MG63 (cell line): Measurements from ENCODE around the gene MEIS3. TPM values are rescaled to one million over a fixed set of nuclear protein-coding genes. Genes with fewer than 3 reads are reported as not detected.
"Not testable (repeated sequence)": the region's sequence is repeated elsewhere in the genome, so short reads cannot be mapped to it uniquely, and the experiment has no call there.

Experiments
- DNase-seq: peaks from one replicate; pipeline ENCODE4 v3.0.0-alpha.2; 2020
- H3K27me3 ChIP-seq: fragments of 250-450 bp; sonication (Bioruptor Pico); 2 replicates; pipeline ENCODE4 v1.5.1; 2020; ENCODE audit warnings: mild to moderate bottlenecking, moderate library complexity
- H3K36me3 ChIP-seq: fragments of 250-450 bp; sonication (Bioruptor Pico); 2 replicates; pipeline ENCODE4 v1.5.1; 2020; ENCODE audit warnings: mild to moderate bottlenecking, moderate library complexity
- H3K4me3 ChIP-seq: fragments of 250-450 bp; sonication (Bioruptor Pico); 2 replicates; pipeline ENCODE4 v1.5.1; 2020; ENCODE audit warnings: mild to moderate bottlenecking, moderate library complexity
- H3K9me3 ChIP-seq: fragments of 250-450 bp; sonication (Bioruptor Pico); 2 replicates; pipeline ENCODE4 v1.5.1; 2020; ENCODE audit warnings: mild to moderate bottlenecking, moderate library complexity
- total RNA-seq: library from RNA; depleted of rRNA; stranded (reverse); fragments of >200 nt; shearing (Covaris generic); gene quantifications from 2 replicates; pipeline ENCODE4 v1.2.3, GENCODE V29; 2014; ENCODE audit warnings: low replicate concordance

Gene MEIS3
- total RNA-seq, 1 experiment from 2014 or later: 0.56 TPM

GRCh38 chr19:47381121-47381520, 38.2 kb downstream of the MEIS3 start:
- no peak for DNase-seq
- H3K27me3 ChIP-seq: no peaks in the 10 kb centered on the region; the same call in 1 of the 2 replicates
- peaks cover 45% of the 10 kb centered on the region for H3K36me3 ChIP-seq
- no peak overlapping the region for H3K4me3 ChIP-seq
- H3K9me3 ChIP-seq: no peaks in the 10 kb centered on the region

GRCh38 chr19:47380559-47380958, 38.8 kb downstream of the MEIS3 start:
- Histone ChIP-seq H3K36me3 (peaks cover 51% of the 10 kb centered on the region), H3K9me3 (no peaks in the 10 kb centered on the region), H3K27me3 (no peaks in the 10 kb centered on the region; the same call in 1 of the 2 replicates), H3K4me3 (no peak overlapping the region)
- no peak for DNase-seq

GRCh38 chr19:47379381-47379938, 39.9 kb downstream of the MEIS3 start:
- no peak overlapping the region for H3K4me3 ChIP-seq

GRCh38 chr19:47378246-47378645, 41.1 kb downstream of the MEIS3 start:
- no peaks in the 10 kb centered on the region for H3K9me3 ChIP-seq
- H3K27me3 ChIP-seq: no peaks in the 10 kb centered on the region
- DNase-seq: no peak
- no peak overlapping the region for H3K4me3 ChIP-seq
- H3K36me3 ChIP-seq: peaks cover 71% of the 10 kb centered on the region

More at GRCh38 chr19:47379381-47379938, 39.9 kb downstream of the MEIS3 start:
- DNase-seq: no peak
- no peaks in the 10 kb centered on the region for H3K27me3 ChIP-seq
- H3K9me3 ChIP-seq: no peaks in the 10 kb centered on the region
- peaks cover 60% of the 10 kb centered on the region for H3K36me3 ChIP-seq

GRCh38 chr19:47377801-47378200, 41.5 kb downstream of the MEIS3 start:
- Histone ChIP-seq H3K27me3 (no peaks in the 10 kb centered on the region), H3K36me3 (peaks cover 76% of the 10 kb centered on the region), H3K9me3 (no peaks in the 10 kb centered on the region), H3K4me3 (no peak overlapping the region)
- DNase-seq: no peak

- H3K4me3 ChIP-seq: no peak overlapping the region
- H3K9me3 ChIP-seq: no peaks in the 10 kb centered on the region
- H3K27me3 ChIP-seq: no peaks in the 10 kb centered on the region
- peaks cover 80% of the 10 kb centered on the region for H3K36me3 ChIP-seq
- DNase-seq: peak; percentile 33
Observed at GRCh38 chr19:47377208-47377701, 42.1 kb downstream of the MEIS3 start.

GRCh38 chr19:47376589-47377144, 42.7 kb downstream of the MEIS3 start:
- Histone ChIP-seq H3K27me3 (no peaks in the 10 kb centered on the region), H3K36me3 (peaks cover 81% of the 10 kb centered on the region), H3K9me3 (no peaks in the 10 kb centered on the region), H3K4me3 (no peak overlapping the region)
- DNase-seq: no peak

GRCh38 chr19:47375694-47376588, 43.4 kb downstream of the MEIS3 start:
- DNase-seq: no peak
- no peaks in the 10 kb centered on the region for H3K9me3 ChIP-seq
- no peaks in the 10 kb centered on the region for H3K27me3 ChIP-seq
- H3K4me3 ChIP-seq: no peak overlapping the region
- H3K36me3 ChIP-seq: peaks cover 81% of the 10 kb centered on the region

GRCh38 chr19:47374876-47375693, 44.2 kb downstream of the MEIS3 start:
- DNase-seq: no peak
- peaks cover 81% of the 10 kb centered on the region for H3K36me3 ChIP-seq
- no peaks in the 10 kb centered on the region for H3K27me3 ChIP-seq
- no peak overlapping the region for H3K4me3 ChIP-seq
- no peaks in the 10 kb centered on the region for H3K9me3 ChIP-seq

GRCh38 chr19:47373246-47374240, 45.8 kb downstream of the MEIS3 start:
- Histone ChIP-seq H3K9me3 (no peaks in the 10 kb centered on the region), H3K36me3 (peaks cover 88% of the 10 kb centered on the region), H3K27me3 (no peaks in the 10 kb centered on the region), H3K4me3 (no peak overlapping the region)
- no peak for DNase-seq

GRCh38 chr19:47372603-47373002, 46.7 kb downstream of the MEIS3 start:
- H3K4me3 ChIP-seq: no peak overlapping the region
- no peaks in the 10 kb centered on the region for H3K9me3 ChIP-seq
- no peaks in the 10 kb centered on the region for H3K27me3 ChIP-seq
- peaks cover 89% of the 10 kb centered on the region for H3K36me3 ChIP-seq
- DNase-seq: no peak

GRCh38 chr19:47371261-47371660, 48.1 kb downstream of the MEIS3 start:
- H3K36me3 ChIP-seq: peaks cover 88% of the 10 kb centered on the region
- no peak for DNase-seq
- no peak overlapping the region for H3K4me3 ChIP-seq
- no peaks in the 10 kb centered on the region for H3K9me3 ChIP-seq
- no peaks in the 10 kb centered on the region for H3K27me3 ChIP-seq

- peak; percentile 35 for DNase-seq
- H3K36me3 ChIP-seq: peaks cover 88% of the 10 kb centered on the region
- H3K27me3 ChIP-seq: no peaks in the 10 kb centered on the region
- no peaks in the 10 kb centered on the region for H3K9me3 ChIP-seq
- no peak overlapping the region for H3K4me3 ChIP-seq
Observed at GRCh38 chr19:47370045-47370611, 49.2 kb downstream of the MEIS3 start.

GRCh38 chr19:47365455-47365854, 53.9 kb downstream of the MEIS3 start:
- peaks cover 88% of the 10 kb centered on the region for H3K36me3 ChIP-seq
- H3K27me3 ChIP-seq, H3K9me3 ChIP-seq, DNase-seq, H3K4me3 ChIP-seq: not testable (repeated sequence)

- Histone ChIP-seq H3K4me3 (no peak overlapping the region), H3K27me3 (no peaks in the 10 kb centered on the region), H3K36me3 (peaks cover 88% of the 10 kb centered on the region), H3K9me3 (no peaks in the 10 kb centered on the region)
- DNase-seq: peak; percentile 22
Observed at GRCh38 chr19:47363758-47364531, 55.4 kb downstream of the MEIS3 start.
